ENCODE results near the gene ASMT. TPM values are rescaled to one million over a fixed set of nuclear protein-coding genes. Genes with fewer than 3 reads are reported as not detected.

ASMT gene
- total RNA-seq, 4 donors from 2014 or later = 0.68 TPM; not detected in 3

- H3K27me3 ChIP-seq = no peaks in the 10 kb centered on the region
- no peak overlapping the region for H3K27ac ChIP-seq
- no peak for TF ChIP-seq EP300 (IDR thresholded peaks at IDR 0.05)
- TF ChIP-seq, protein P1, sequence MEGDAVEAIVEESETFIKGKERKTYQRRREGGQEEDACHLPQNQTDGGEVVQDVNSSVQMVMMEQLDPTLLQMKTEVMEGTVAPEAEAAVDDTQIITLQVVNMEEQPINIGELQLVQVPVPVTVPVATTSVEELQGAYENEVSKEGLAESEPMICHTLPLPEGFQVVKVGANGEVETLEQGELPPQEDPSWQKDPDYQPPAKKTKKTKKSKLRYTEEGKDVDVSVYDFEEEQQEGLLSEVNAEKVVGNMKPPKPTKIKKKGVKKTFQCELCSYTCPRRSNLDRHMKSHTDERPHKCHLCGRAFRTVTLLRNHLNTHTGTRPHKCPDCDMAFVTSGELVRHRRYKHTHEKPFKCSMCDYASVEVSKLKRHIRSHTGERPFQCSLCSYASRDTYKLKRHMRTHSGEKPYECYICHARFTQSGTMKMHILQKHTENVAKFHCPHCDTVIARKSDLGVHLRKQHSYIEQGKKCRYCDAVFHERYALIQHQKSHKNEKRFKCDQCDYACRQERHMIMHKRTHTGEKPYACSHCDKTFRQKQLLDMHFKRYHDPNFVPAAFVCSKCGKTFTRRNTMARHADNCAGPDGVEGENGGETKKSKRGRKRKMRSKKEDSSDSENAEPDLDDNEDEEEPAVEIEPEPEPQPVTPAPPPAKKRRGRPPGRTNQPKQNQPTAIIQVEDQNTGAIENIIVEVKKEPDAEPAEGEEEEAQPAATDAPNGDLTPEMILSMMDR (IDR thresholded peaks at IDR 0.05) = no peak
- TF ChIP-seq POLR2A (IDR thresholded peaks at IDR 0.05) = no peak
- TF ChIP-seq POLR2AphosphoS5 (IDR thresholded peaks at IDR 0.05) = no peak
- H3K9me3 ChIP-seq = no peaks in the 10 kb centered on the region
- peaks cover under 1% of the 10 kb centered on the region for H3K4me1 ChIP-seq
- DNase-seq (ENCODE audit: low spot score in 2 of 2) = peak in 1 of 2 donors; percentile 75
- 90% methylated on average over 38 of the region's 57 CpGs for WGBS
- peaks cover 93% of the 10 kb centered on the region for H3K36me3 ChIP-seq
- no peak overlapping the region for H3K4me3 ChIP-seq
Observed at GRCh38 chrX:1598876-1599790, 15.7 kb upstream of the ASMT start.

- DNase-seq (ENCODE audit: low spot score in 2 of 2) = peak in 1 of 2 donors; percentile 72
- no peaks in the 10 kb centered on the region for H3K27me3 ChIP-seq
- no peak overlapping the region for H3K27ac ChIP-seq
- TF ChIP-seq POLR2A (IDR thresholded peaks at IDR 0.05) (no peak), POLR2AphosphoS5 (IDR thresholded peaks at IDR 0.05) (no peak), EP300 (IDR thresholded peaks at IDR 0.05) (no peak)
- TF ChIP-seq, protein P1 (IDR thresholded peaks at IDR 0.05) = no peak
- 93% methylated on average over 20 of the region's 36 CpGs for WGBS
- H3K4me1 ChIP-seq = no peaks in the 10 kb centered on the region
- H3K9me3 ChIP-seq = no peaks in the 10 kb centered on the region
- no peak overlapping the region for H3K4me3 ChIP-seq
- H3K36me3 ChIP-seq = peaks cover 91% of the 10 kb centered on the region
Observed at GRCh38 chrX:1599791-1600405, 15.0 kb upstream of the ASMT start.

DNA sequence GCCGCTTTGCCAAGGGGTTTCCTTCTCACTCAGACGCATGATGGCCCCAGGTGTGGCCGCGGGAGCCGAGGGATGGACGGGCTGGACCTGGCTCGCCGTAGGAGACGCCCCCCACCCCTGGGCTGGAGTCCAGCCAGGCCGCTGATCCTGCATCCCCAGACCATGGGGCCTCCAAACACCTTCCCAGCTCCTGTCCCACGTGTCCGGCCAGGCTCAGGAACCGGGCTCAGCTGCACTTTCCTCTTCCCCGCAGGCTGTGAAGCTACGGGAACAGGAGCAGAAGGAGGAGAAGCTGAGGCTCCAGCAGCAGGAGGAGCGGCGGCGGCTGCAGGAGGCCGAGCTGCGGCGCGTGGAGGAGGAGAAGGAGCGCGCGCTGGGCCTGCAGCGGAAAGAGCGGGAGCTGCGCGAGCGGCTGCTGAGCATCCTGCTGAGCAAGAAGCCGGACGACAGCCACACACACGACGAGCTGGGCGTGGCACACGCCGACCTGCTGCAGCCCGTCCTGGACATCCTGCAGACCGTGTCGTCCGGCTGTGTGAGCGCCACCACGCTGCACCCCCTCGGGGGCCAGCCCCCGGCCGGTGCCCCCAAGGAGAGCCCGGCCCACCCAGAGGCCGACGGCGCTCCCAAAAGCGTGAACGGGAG, 14.3 kb upstream of the ASMT start:
- Histone ChIP-seq H3K27ac (no peak overlapping the region), H3K9me3 (no peaks in the 10 kb centered on the region), H3K27me3 (no peaks in the 10 kb centered on the region), H3K36me3 (peaks cover 85% of the 10 kb centered on the region), H3K4me1 (no peaks in the 10 kb centered on the region), H3K4me3 (no peak overlapping the region)
- TF ChIP-seq, protein P1 (IDR thresholded peaks at IDR 0.05) = no peak
- TF ChIP-seq POLR2AphosphoS5 (IDR thresholded peaks at IDR 0.05) = no peak
- no peak for TF ChIP-seq POLR2A (IDR thresholded peaks at IDR 0.05)
- TF ChIP-seq EP300 (IDR thresholded peaks at IDR 0.05) = no peak
- WGBS = 97% methylated on average over 32 of the region's 52 CpGs
- peak in 1 of 2 donors; percentile 73 for DNase-seq (ENCODE audit: low spot score in 2 of 2)

- H3K9me3 ChIP-seq = no peaks in the 10 kb centered on the region
- peaks cover 78% of the 10 kb centered on the region for H3K36me3 ChIP-seq
- H3K4me1 ChIP-seq = no peaks in the 10 kb centered on the region
- peak in 1 of 2 donors; percentile 72 for DNase-seq (ENCODE audit: low spot score in 2 of 2)
- no peak overlapping the region for H3K27ac ChIP-seq
- H3K27me3 ChIP-seq = no peaks in the 10 kb centered on the region
- WGBS = 97% methylated on average over 51 of the region's 58 CpGs
- TF ChIP-seq POLR2AphosphoS5 (IDR thresholded peaks at IDR 0.05) (no peak), EP300 (IDR thresholded peaks at IDR 0.05) (no peak), POLR2A (IDR thresholded peaks at IDR 0.05) (no peak)
- TF ChIP-seq, protein P1 (IDR thresholded peaks at IDR 0.05) = no peak
- no peak overlapping the region for H3K4me3 ChIP-seq
Observed at GRCh38 chrX:1601051-1601767, 13.7 kb upstream of the ASMT start.
